ENCODE measurements around the gene HTR3B. TPM values are rescaled to one million over a fixed set of nuclear protein-coding genes. Genes with fewer than 3 reads are reported as not detected.

HTR3B gene
- total RNA-seq, 1 donor from 2014 or later: not detected

DNA sequence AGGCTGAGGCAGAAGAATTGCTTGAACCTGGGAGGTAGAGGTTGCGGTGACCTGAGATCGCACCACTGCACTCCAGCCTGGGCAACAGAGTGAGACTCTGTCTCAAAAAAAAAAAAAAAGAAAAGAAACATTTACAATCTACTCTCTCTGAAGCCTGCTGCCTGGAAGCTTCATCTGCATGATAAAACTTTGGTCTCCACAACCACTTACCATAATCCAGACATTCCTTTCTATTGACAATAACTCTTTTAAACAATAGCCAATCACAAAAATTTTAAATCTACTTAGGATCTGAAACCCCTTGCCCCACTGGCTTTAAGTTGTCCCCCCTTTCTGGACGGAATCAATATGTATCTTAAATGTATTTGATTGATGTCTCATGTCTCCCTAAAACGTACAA lies 45.3 kb downstream of the HTR3B start:
- Mint-ChIP-seq H3K4me3 (ENCODE audit: unreplicated experiment) (no peak overlapping the region), H3K4me1 (ENCODE audit: low read depth, unreplicated experiment) (peaks cover 16% of the 10 kb centered on the region), H3K27ac (ENCODE audit: unreplicated experiment) (no peak overlapping the region), H3K27me3 (ENCODE audit: unreplicated experiment) (peaks cover 4% of the 10 kb centered on the region), H3K36me3 (ENCODE audit: unreplicated experiment) (no peaks in the 10 kb centered on the region), H3K9me3 (ENCODE audit: unreplicated experiment) (peaks cover 5% of the 10 kb centered on the region)
- no peak for DNase-seq
- TF ChIP-seq, protein P1, sequence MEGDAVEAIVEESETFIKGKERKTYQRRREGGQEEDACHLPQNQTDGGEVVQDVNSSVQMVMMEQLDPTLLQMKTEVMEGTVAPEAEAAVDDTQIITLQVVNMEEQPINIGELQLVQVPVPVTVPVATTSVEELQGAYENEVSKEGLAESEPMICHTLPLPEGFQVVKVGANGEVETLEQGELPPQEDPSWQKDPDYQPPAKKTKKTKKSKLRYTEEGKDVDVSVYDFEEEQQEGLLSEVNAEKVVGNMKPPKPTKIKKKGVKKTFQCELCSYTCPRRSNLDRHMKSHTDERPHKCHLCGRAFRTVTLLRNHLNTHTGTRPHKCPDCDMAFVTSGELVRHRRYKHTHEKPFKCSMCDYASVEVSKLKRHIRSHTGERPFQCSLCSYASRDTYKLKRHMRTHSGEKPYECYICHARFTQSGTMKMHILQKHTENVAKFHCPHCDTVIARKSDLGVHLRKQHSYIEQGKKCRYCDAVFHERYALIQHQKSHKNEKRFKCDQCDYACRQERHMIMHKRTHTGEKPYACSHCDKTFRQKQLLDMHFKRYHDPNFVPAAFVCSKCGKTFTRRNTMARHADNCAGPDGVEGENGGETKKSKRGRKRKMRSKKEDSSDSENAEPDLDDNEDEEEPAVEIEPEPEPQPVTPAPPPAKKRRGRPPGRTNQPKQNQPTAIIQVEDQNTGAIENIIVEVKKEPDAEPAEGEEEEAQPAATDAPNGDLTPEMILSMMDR (IDR thresholded peaks at IDR 0.05; ENCODE audit: partially characterized antibody, unreplicated experiment): no peak

DNA sequence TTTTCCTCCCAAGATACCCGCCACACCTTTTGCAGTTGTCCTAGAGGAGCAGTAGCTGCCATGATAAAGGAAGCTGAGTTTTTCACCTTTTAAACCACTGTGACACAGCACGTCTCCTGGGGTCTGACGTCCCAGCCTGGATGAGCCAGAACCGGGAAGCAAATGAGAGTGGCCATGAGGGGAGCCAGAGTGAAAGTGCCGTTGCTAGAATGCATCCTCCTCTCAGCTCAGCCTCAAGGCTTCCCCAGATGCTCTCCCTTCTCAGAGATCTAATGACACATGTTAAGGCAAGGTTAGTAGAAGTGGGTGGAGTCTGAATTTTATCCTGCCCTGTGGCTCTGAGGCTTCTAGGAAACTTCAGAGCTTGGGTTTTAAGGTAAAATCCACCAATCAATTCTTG lies 46.9 kb downstream of the HTR3B start:
- Mint-ChIP-seq H3K36me3 (ENCODE audit: unreplicated experiment) (no peaks in the 10 kb centered on the region), H3K27ac (ENCODE audit: unreplicated experiment) (peak overlapping the region; percentile 90), H3K4me3 (ENCODE audit: unreplicated experiment) (peak overlapping the region; percentile 62), H3K4me1 (ENCODE audit: low read depth, unreplicated experiment) (peaks cover 16% of the 10 kb centered on the region), H3K27me3 (ENCODE audit: unreplicated experiment) (peaks cover 2% of the 10 kb centered on the region), H3K9me3 (ENCODE audit: unreplicated experiment) (peaks cover 4% of the 10 kb centered on the region)
- TF ChIP-seq, protein P1 (IDR thresholded peaks at IDR 0.05; ENCODE audit: partially characterized antibody, unreplicated experiment): no peak
- DNase-seq: no peak

GRCh38 chr11:113952070-113952469 lies 47.5 kb downstream of the HTR3B start:
- Mint-ChIP-seq H3K4me1 (ENCODE audit: low read depth, unreplicated experiment) (peaks cover 21% of the 10 kb centered on the region), H3K27ac (ENCODE audit: unreplicated experiment) (peak overlapping the region; percentile 90), H3K4me3 (ENCODE audit: unreplicated experiment) (peak overlapping the region; percentile 62), H3K36me3 (ENCODE audit: unreplicated experiment) (no peaks in the 10 kb centered on the region), H3K9me3 (ENCODE audit: unreplicated experiment) (peaks cover 2% of the 10 kb centered on the region), H3K27me3 (ENCODE audit: unreplicated experiment) (peaks cover 2% of the 10 kb centered on the region)
- TF ChIP-seq, protein P1 (IDR thresholded peaks at IDR 0.05; ENCODE audit: partially characterized antibody, unreplicated experiment): no peak
- no peak for DNase-seq

GRCh38 chr11:113952588-113952987 lies 48.0 kb downstream of the HTR3B start:
- Mint-ChIP-seq H3K27ac (ENCODE audit: unreplicated experiment) (peak overlapping the region; percentile 20), H3K4me3 (ENCODE audit: unreplicated experiment) (no peak overlapping the region), H3K27me3 (ENCODE audit: unreplicated experiment) (peaks cover 2% of the 10 kb centered on the region), H3K4me1 (ENCODE audit: low read depth, unreplicated experiment) (peaks cover 22% of the 10 kb centered on the region), H3K9me3 (ENCODE audit: unreplicated experiment) (peaks cover 2% of the 10 kb centered on the region), H3K36me3 (ENCODE audit: unreplicated experiment) (no peaks in the 10 kb centered on the region)
- TF ChIP-seq, protein P1 (IDR thresholded peaks at IDR 0.05; ENCODE audit: partially characterized antibody, unreplicated experiment): no peak
- DNase-seq: no peak

GRCh38 chr11:113954235-113954634 lies 49.6 kb downstream of the HTR3B start:
- Mint-ChIP-seq H3K9me3 (ENCODE audit: unreplicated experiment) (peaks cover 2% of the 10 kb centered on the region), H3K27ac (ENCODE audit: unreplicated experiment) (no peak overlapping the region), H3K27me3 (ENCODE audit: unreplicated experiment) (peaks cover 2% of the 10 kb centered on the region), H3K36me3 (ENCODE audit: unreplicated experiment) (no peaks in the 10 kb centered on the region), H3K4me1 (ENCODE audit: low read depth, unreplicated experiment) (peaks cover 25% of the 10 kb centered on the region), H3K4me3 (ENCODE audit: unreplicated experiment) (no peak overlapping the region)
- DNase-seq: no peak
- TF ChIP-seq, protein P1 (IDR thresholded peaks at IDR 0.05; ENCODE audit: partially characterized antibody, unreplicated experiment): no peak

Data from glutamatergic neuron (in vitro differentiated cells).